GM12865 (cell line): ENCODE data around the gene TCTN2.

Experiments used
- DNase-seq: peaks from one replicate; pipeline ENCODE4 v3.0.0; 2010; ENCODE audit warnings: low read depth
- H3K4me3 ChIP-seq: 2 replicates; pipeline ENCODE4 v1.5.1; 2011; ENCODE audit warnings: mild to moderate bottlenecking, low read depth, low read length, control low read depth
- CTCF ChIP-seq: IDR thresholded peaks from 2 replicates; pipeline ENCODE4 v1.5.1; 2011; ENCODE audit warnings: low read length, control low read depth, low read depth, inconsistent platforms; ENCODE audit not compliant: insufficient read depth; ENCODE audit errors: missing control alignments

The TCTN2 gene

DNA sequence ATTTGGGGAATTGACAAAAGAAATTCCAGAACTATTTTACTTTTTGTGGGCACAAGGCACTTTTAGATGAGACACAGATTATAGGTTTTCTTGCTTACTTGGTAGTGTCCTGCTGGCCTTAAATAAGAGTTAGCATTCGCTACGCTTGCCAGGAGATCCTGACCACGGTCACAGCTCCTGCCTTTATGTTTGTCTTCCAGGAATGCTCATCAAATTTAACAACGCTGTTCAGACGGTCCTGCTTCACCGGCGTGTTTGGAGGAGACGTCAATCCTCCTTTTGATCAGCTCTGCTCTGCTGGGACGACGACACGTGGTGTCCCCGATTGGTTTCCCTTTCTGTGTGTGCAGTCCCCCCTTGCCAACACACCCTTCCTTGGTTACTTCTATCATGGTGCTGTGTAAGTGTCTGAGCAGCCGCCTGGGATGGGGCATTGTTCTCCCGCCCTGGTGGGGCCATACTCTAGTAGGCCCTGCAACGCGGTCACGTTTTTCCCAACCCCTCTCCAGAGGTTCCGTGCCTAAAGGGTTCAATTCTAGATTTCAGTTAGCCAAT lies 15.8 kb downstream of the TCTN2 start:
- DNase-seq = no peak
- no peak for TF ChIP-seq CTCF
- H3K4me3 ChIP-seq = no peak overlapping the region

DNA sequence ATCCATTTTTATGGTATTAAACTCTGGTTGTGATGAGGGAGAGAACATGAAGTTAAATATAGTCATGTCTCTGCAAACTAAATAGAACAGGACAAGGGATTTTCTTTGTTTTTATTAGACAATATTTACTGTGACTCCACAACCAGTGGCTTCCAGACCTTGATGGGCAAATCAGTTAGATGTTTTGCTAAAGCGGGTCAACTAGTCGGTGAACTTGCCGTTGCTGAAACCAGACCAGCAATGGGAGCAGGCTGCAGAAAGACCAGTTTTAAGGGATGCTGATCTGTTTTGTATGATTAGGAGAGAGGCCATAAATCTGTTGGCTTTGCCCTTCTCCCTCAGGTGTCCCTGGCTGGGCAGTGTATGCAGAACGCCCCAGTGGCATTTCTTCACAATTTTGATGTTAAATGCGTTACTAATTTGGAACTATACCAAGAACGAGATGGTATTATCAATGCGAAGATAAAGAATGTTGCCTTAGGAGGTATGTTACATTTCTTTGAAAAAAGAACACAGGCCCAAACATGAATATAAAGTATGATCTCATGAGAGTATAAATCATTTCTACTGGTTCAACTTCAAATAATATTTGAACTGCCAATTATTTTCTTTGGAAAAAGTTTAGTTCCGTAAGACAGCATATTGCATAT lies 19.4 kb downstream of the TCTN2 start:
- H3K4me3 ChIP-seq = no peak overlapping the region
- DNase-seq = no peak
- no peak for TF ChIP-seq CTCF

DNA sequence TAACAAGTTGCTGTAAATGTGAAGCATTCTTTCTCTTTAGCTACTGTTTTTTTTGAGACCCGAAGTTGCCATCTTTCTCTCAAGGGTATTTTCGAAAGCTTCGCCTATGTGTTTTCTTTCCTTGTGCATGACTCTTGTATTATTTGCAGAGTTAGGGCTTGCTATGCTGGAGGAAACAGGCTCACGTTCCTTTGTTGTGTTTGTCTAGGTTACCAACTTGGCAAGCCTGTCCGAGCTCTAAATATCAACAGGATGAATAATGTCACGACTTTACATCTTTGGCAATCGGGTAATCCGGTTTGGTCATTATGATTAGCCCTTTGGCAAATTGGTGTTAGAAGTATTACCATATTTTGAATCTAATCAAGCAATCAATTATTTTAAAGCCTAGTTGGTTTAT lies 25.3 kb downstream of the TCTN2 start:
- no peak for TF ChIP-seq CTCF
- H3K4me3 ChIP-seq = no peak overlapping the region
- no peak for DNase-seq

- H3K4me3 ChIP-seq = no peak overlapping the region
- no peak for TF ChIP-seq CTCF
- DNase-seq = no peak
These were observed 25.7 kb downstream of the TCTN2 start for GRCh38 chr12:123696646-123697045.

DNA sequence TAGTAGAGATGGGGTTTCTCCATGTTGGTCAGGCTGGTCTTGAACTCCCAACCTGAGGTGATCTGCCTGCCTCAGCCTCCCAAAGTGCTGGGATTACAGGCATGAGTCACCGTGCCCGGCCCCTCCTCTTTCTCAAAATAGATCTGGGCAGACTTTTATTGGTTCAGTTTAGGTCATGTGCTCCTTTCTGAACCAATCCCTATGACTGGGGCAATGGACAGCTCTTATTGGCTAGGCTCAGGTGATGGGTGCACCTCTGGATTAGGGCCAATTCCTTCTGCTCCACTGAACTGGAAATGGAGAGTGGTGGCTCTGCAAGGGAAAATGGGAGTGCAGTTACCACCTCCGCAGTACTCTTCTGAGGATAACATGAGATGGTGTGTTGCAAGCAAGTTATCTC lies 35.0 kb downstream of the TCTN2 start:
- no peak for DNase-seq
- no peak overlapping the region for H3K4me3 ChIP-seq
- no peak for TF ChIP-seq CTCF

GRCh38 chr12:123707466-123707865 lies 36.6 kb downstream of the TCTN2 start:
- no peak for DNase-seq
- TF ChIP-seq CTCF = no peak

GRCh38 chr12:123712780-123713319 lies 41.9 kb downstream of the TCTN2 start:
- DNase-seq = no peak
- H3K4me3 ChIP-seq = peak overlapping the region; percentile 83
- TF ChIP-seq CTCF = no peak

More at GRCh38 chr12:123707466-123707865, 36.6 kb downstream of the TCTN2 start:
- no peak overlapping the region for H3K4me3 ChIP-seq
